SK-N-SH (cell line): ENCODE measurements around the gene DYRK1A. TPM values are rescaled to one million over a fixed set of nuclear protein-coding genes. Genes with fewer than 3 reads are reported as not detected.

ENCODE experiments used
- CTCF ChIA-PET: fragments of 300-600, 350-600 bp; formaldehyde crosslinking; extraction: SDS; loops from one replicate; lab custom pipeline; 2021; lab: Yijun Ruan, JAX
- POLR2A ChIA-PET: fragments of 350-600 bp; sonication (Branson Sonifier 250); formaldehyde crosslinking; extraction: SDS; loops from one replicate; lab custom pipeline; 2020; ENCODE audit warnings: antibody characterized with exemption, inconsistent platforms; lab: Yijun Ruan, JAX
- DNase-seq: peaks from one replicate; pipeline ENCODE4 v3.0.0; 2012
- H2AFZ ChIP-seq: fragments of 200-600 bp; sonication (generic); 2 replicates; pipeline ENCODE4 v1.8.1; 2016; ENCODE audit warnings: antibody characterized with exemption, mild to moderate bottlenecking, low read depth
- H3F3A ChIP-seq: fragments of 200-600 bp; sonication (generic); replicated peaks from 2 replicates; pipeline ENCODE3; 2016; ENCODE audit warnings: antibody characterized with exemption, mild to moderate bottlenecking; ENCODE audit not compliant: insufficient read depth
- H3K27ac ChIP-seq, 2 experiments: fragments of 200-500 bp in 1 of 2; fragments of 200-600 bp in 1 of 2; sonication (Bioruptor generic) in 1 of 2; sonication (generic), shearing (Covaris generic) in 1 of 2; 2 replicates each; pipeline versions ENCODE4 v1.5.1 to v1.6.1; 2014 to 2016; ENCODE audit warnings: low read depth in 2 of 2, inconsistent platforms in 1 of 2, low read length in 1 of 2, mild to moderate bottlenecking in 1 of 2, mixed read lengths in 1 of 2
- H3K27me3 ChIP-seq: fragments of 200-600 bp; sonication (generic), shearing (Covaris generic); 2 replicates; pipeline ENCODE4 v1.6.1; 2016; ENCODE audit warnings: mixed run types; ENCODE audit not compliant: insufficient read depth
- H3K36me3 ChIP-seq, 2 experiments: fragments of 200-500 bp in 1 of 2; fragments of 200-600 bp in 1 of 2; sonication (Bioruptor generic) in 1 of 2; sonication (generic) in 1 of 2; replicated peaks in 1 of 2; 2 replicates each; pipeline versions ENCODE3 to v1.5.1; 2014 to 2016; ENCODE audit warnings: low read length in 1 of 2, mild to moderate bottlenecking in 1 of 2; ENCODE audit not compliant: insufficient read depth in 2 of 2, control insufficient read depth in 1 of 2
- H3K4me1 ChIP-seq, 2 experiments: fragments of 200-500 bp in 1 of 2; fragments of 200-600 bp in 1 of 2; sonication (Bioruptor generic) in 1 of 2; sonication (generic), shearing (Covaris generic) in 1 of 2; 2 replicates each; pipeline versions ENCODE4 v1.5.1 to v1.6.1; 2014 to 2016; ENCODE audit warnings: low read depth in 1 of 2, low read length in 1 of 2, mixed run types in 1 of 2; ENCODE audit not compliant: insufficient read depth in 2 of 2, control insufficient read depth in 1 of 2
- H3K4me2 ChIP-seq: fragments of 200-600 bp; sonication (generic), shearing (Covaris generic); 2 replicates; pipeline ENCODE4 v1.6.1; 2017; ENCODE audit warnings: mixed run types
- H3K4me3 ChIP-seq, 2 experiments: fragments of 200-500 bp in 1 of 2; fragments of 200-600 bp in 1 of 2; sonication (Bioruptor generic) in 1 of 2; sonication (generic), shearing (Covaris generic) in 1 of 2; 2 replicates each; pipeline versions ENCODE4 v1.5.1 to v1.8.1; 2014 to 2016; ENCODE audit warnings: low read depth in 2 of 2, inconsistent platforms in 1 of 2, low read length in 1 of 2, mild to moderate bottlenecking in 1 of 2, mixed read lengths in 1 of 2, moderate library complexity in 1 of 2
- H3K79me2 ChIP-seq: fragments of 200-600 bp; sonication (generic); 2 replicates; pipeline ENCODE4 v1.8.1; 2017; ENCODE audit warnings: mild to moderate bottlenecking; ENCODE audit not compliant: insufficient read depth
- H3K9ac ChIP-seq: fragments of 200-600 bp; sonication (generic); 2 replicates; pipeline ENCODE4 v1.6.1; 2017; ENCODE audit warnings: mixed run types
- H3K9me2 ChIP-seq: fragments of 200-600 bp; sonication (generic); 2 replicates; pipeline ENCODE4 v1.6.1; 2017; ENCODE audit warnings: mixed run types
- H3K9me3 ChIP-seq: fragments of 200-600 bp; sonication (generic); 2 replicates; pipeline ENCODE4 v1.6.1; 2017; ENCODE audit warnings: mixed run types, mild to moderate bottlenecking, moderate library complexity
- H4K20me1 ChIP-seq: fragments of 200-600 bp; sonication (generic); 2 replicates; pipeline ENCODE4 v1.6.1; 2017; ENCODE audit warnings: mild to moderate bottlenecking, mixed run types; ENCODE audit not compliant: insufficient read depth
- CHD2 ChIP-seq: fragments of 150-350 bp; IDR thresholded peaks from 2 replicates; pipeline ENCODE4 v1.6.1; 2018; ENCODE audit warnings: low read length; ENCODE audit not compliant: partially characterized antibody
- ELF1 ChIP-seq: IDR thresholded peaks from 2 replicates; pipeline ENCODE4 v1.4.0; 2012
- EP300 ChIP-seq, 2 experiments: IDR thresholded peaks; 2 replicates each; pipeline versions ENCODE4 v1.4.0 to v1.6.1; 2012; ENCODE audit warnings: borderline replicate concordance in 1 of 2, low read depth in 1 of 2, low read length in 1 of 2
- FOSL2 ChIP-seq: IDR thresholded peaks from 2 replicates; pipeline ENCODE4 v1.4.0; 2012; ENCODE audit warnings: low read depth, mild to moderate bottlenecking, moderate library complexity, borderline replicate concordance
- FOXJ3 ChIP-seq: sonication (generic); formaldehyde crosslinking; IDR thresholded peaks from 2 replicates; pipeline ENCODE4 v1.5.1; 2020; ENCODE audit warnings: mild to moderate bottlenecking, missing genetic modification reagents
- GABPA ChIP-seq: IDR thresholded peaks from 2 replicates; pipeline ENCODE4 v1.4.0; 2012; ENCODE audit warnings: low read depth, mild to moderate bottlenecking
- JUND ChIP-seq: IDR thresholded peaks from 2 replicates; pipeline ENCODE4 v1.4.0; 2012
- MEF2A ChIP-seq: IDR thresholded peaks from 2 replicates; pipeline ENCODE4 v1.4.0; 2012; ENCODE audit warnings: low read depth, borderline replicate concordance
- MXI1 ChIP-seq: IDR thresholded peaks from 2 replicates; pipeline ENCODE4 v1.6.1; 2012; ENCODE audit warnings: mild to moderate bottlenecking, low read depth, low read length, improper control_type of control experiment
- NRF1 ChIP-seq: IDR thresholded peaks from 2 replicates; pipeline ENCODE4 v1.6.1; 2012; ENCODE audit warnings: low read depth, mild to moderate bottlenecking, low read length
- POLR2AphosphoS5 ChIP-seq: IDR thresholded peaks from 2 replicates; pipeline ENCODE4 v1.6.1; 2012; ENCODE audit warnings: low read depth, low read length
- RAD21 ChIP-seq: IDR thresholded peaks from 2 replicates; pipeline ENCODE4 v1.6.1; 2012; ENCODE audit warnings: mild to moderate bottlenecking, low read length
- RCOR1 ChIP-seq: fragments of 150-350 bp; IDR thresholded peaks from 2 replicates; pipeline ENCODE4 v1.6.1; 2017; ENCODE audit warnings: antibody characterized with exemption, low read length
- RFX5 ChIP-seq: IDR thresholded peaks from 2 replicates; pipeline ENCODE4 v1.6.1; 2012; ENCODE audit warnings: mild to moderate bottlenecking, improper control_type of control experiment, low read length
- RXRA ChIP-seq: IDR thresholded peaks from 2 replicates; pipeline ENCODE4 v1.4.0; 2012; ENCODE audit warnings: low read depth, mild to moderate bottlenecking, borderline replicate concordance
- SIN3A ChIP-seq: IDR thresholded peaks from 2 replicates; pipeline ENCODE4 v1.6.1; 2012; ENCODE audit warnings: low read depth, mild to moderate bottlenecking, low read length, moderate library complexity, borderline replicate concordance
- SMC3 ChIP-seq: IDR thresholded peaks from 2 replicates; pipeline ENCODE4 v1.6.1; 2012; ENCODE audit warnings: low read depth, low read length, improper control_type of control experiment
- TCF12 ChIP-seq: IDR thresholded peaks from 2 replicates; pipeline ENCODE4 v1.4.0; 2012
- WGBS: methylation state at CpG from one replicate; pipeline ENCODE4 v1.1.6; 2017; ENCODE audit warnings: low lambda C conversion rate; 5-methylcytosine and 5-hydroxymethylcytosine counted together
- polyA plus RNA-seq, 3 experiments: library from polyadenylated mRNA; depleted of rRNA; stranded (reverse); fragments of >200 nt; gene quantifications; 2 replicates each; pipeline ENCODE4 v1.2.3, GENCODE V29; 2012
- TF ChIP-seq, protein P1 (sequence below): IDR thresholded peaks from 2 replicates; pipeline ENCODE4 v1.4.0; 2012; ENCODE audit warnings: low read depth, borderline replicate concordance
- TF ChIP-seq, protein P2 (sequence below): IDR thresholded peaks from 2 replicates; pipeline ENCODE4 v1.4.0; 2012; ENCODE audit warnings: low read depth
- TF ChIP-seq, protein P3 (sequence below): fragments of 150-350 bp; IDR thresholded peaks from 2 replicates; pipeline ENCODE4 v1.6.1; 2017; ENCODE audit warnings: antibody characterized with exemption, low read length, low read depth, borderline replicate concordance
- TF ChIP-seq, protein P4 (sequence below): IDR thresholded peaks from 2 replicates; pipeline ENCODE4 v1.6.1; 2012; ENCODE audit warnings: mild to moderate bottlenecking, low read depth, low read length, moderate library complexity
- TF ChIP-seq, protein P5 (sequence below): IDR thresholded peaks from 2 replicates; pipeline ENCODE4 v1.4.0; 2012; ENCODE audit warnings: low read depth, borderline replicate concordance

Gene DYRK1A
- polyA plus RNA-seq, 1 of the 3 experiments (the other 2 are of a cell fraction), result 19.3 TPM

DNA sequence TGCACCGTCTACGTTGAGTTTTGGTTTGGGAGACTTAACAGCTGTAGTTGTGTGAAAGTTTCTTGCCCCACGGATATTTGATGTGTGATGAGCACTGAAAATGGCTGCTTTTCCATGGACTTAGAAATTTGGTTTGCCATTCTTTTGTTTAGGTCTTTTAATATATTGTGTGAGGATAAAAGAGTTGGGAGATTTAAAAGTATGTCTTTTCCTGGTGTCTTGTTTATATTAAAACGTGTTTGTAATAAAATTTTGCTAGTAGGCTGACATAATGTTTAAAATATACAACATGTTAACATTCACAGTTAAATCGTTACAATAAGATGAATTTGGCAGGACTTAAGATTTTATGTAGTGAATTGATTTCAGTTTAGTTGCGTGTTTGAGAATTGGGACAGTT is 106.9 kb downstream of the DYRK1A start:
- peaks cover 90% of the 10 kb centered on the region for H4K20me1 ChIP-seq
- CTCF ChIA-PET, result interaction anchor here (3.7 kb wide), 1 partner anchor 10 kb away, joined by 26 read pairs; no protein-coding TSS in a partner anchor
- DNase-seq, result no peak
- no peak overlapping the region for H3K9ac ChIP-seq
- no peaks in the 10 kb centered on the region for H3K9me3 ChIP-seq
- no peaks in the 10 kb centered on the region for H3K27me3 ChIP-seq
- no peak overlapping the region for H3K27ac ChIP-seq
- TF ChIP-seq ELF1 (no peak), NRF1 (no peak), GABPA (no peak), MXI1 (no peak), FOSL2 (no peak), CHD2 (no peak), FOXJ3 (no peak), RXRA (no peak), TCF12 (no peak), JUND (no peak), RAD21 (no peak), MEF2A (no peak)
- TF ChIP-seq, protein P1, sequence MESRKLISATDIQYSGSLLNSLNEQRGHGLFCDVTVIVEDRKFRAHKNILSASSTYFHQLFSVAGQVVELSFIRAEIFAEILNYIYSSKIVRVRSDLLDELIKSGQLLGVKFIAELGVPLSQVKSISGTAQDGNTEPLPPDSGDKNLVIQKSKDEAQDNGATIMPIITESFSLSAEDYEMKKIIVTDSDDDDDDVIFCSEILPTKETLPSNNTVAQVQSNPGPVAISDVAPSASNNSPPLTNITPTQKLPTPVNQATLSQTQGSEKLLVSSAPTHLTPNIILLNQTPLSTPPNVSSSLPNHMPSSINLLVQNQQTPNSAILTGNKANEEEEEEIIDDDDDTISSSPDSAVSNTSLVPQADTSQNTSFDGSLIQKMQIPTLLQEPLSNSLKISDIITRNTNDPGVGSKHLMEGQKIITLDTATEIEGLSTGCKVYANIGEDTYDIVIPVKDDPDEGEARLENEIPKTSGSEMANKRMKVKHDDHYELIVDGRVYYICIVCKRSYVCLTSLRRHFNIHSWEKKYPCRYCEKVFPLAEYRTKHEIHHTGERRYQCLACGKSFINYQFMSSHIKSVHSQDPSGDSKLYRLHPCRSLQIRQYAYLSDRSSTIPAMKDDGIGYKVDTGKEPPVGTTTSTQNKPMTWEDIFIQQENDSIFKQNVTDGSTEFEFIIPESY, result no peak
- TF ChIP-seq, protein P2, sequence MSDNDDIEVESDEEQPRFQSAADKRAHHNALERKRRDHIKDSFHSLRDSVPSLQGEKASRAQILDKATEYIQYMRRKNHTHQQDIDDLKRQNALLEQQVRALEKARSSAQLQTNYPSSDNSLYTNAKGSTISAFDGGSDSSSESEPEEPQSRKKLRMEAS, result no peak
- peaks cover 0 to 12% of the 10 kb centered on the region in 2 experiments; a peak in 2 of 4 replicates for H3K4me1 ChIP-seq
- peaks cover 18 to 40% of the 10 kb centered on the region in 2 experiments for H3K36me3 ChIP-seq
- WGBS, result 96% methylated on average over 6 of the region's 6 CpGs
- POLR2A ChIA-PET, result no interaction called here
- H2AFZ ChIP-seq, result no peak overlapping the region
- no peak overlapping the region for H3K4me2 ChIP-seq
- peaks cover 14% of the 10 kb centered on the region for H3F3A ChIP-seq
- H3K9me2 ChIP-seq, result no peaks in the 10 kb centered on the region
- H3K79me2 ChIP-seq, result peaks cover 97% of the 10 kb centered on the region
- no peak overlapping the region for H3K4me3 ChIP-seq

DNA sequence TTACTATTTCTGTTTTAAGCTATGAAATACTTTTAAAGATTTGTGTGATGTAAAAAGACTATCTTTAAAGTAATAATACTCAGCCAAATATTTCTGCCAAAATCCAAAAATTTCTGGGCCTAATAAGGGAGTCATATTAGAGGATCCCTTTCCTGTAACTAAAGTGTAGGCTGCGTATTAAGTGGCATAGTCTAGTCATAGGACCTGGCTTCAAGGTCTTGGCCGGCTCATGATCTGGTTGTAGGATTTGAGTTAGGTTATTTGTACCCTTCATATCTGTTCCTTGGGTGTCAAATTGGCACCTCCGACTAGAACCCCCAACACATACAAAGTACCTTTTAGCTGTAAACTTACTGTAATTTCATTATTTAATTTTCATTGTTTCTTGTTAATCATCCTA is 107.8 kb downstream of the DYRK1A start:
- Histone ChIP-seq H3K79me2 (peaks cover 97% of the 10 kb centered on the region), H3K4me3 (no peak overlapping the region), H3K4me1 (peaks cover 0 to 17% of the 10 kb centered on the region in 2 experiments; a peak in 2 of 4 replicates), H3K4me2 (no peak overlapping the region), H3K9me2 (no peaks in the 10 kb centered on the region), H3K27me3 (no peaks in the 10 kb centered on the region), H4K20me1 (peaks cover 81% of the 10 kb centered on the region), H3K9me3 (no peaks in the 10 kb centered on the region), H3F3A (peaks cover 14% of the 10 kb centered on the region), H3K9ac (no peak overlapping the region), H3K36me3 (peaks cover 18 to 34% of the 10 kb centered on the region in 2 experiments), H2AFZ (no peak overlapping the region), H3K27ac (no peak overlapping the region)
- TF ChIP-seq, protein P2, result no peak
- TF ChIP-seq POLR2AphosphoS5, result no peak
- TF ChIP-seq, protein P3, sequence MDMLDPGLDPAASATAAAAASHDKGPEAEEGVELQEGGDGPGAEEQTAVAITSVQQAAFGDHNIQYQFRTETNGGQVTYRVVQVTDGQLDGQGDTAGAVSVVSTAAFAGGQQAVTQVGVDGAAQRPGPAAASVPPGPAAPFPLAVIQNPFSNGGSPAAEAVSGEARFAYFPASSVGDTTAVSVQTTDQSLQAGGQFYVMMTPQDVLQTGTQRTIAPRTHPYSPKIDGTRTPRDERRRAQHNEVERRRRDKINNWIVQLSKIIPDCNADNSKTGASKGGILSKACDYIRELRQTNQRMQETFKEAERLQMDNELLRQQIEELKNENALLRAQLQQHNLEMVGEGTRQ, result no peak
- TF ChIP-seq, protein P4, sequence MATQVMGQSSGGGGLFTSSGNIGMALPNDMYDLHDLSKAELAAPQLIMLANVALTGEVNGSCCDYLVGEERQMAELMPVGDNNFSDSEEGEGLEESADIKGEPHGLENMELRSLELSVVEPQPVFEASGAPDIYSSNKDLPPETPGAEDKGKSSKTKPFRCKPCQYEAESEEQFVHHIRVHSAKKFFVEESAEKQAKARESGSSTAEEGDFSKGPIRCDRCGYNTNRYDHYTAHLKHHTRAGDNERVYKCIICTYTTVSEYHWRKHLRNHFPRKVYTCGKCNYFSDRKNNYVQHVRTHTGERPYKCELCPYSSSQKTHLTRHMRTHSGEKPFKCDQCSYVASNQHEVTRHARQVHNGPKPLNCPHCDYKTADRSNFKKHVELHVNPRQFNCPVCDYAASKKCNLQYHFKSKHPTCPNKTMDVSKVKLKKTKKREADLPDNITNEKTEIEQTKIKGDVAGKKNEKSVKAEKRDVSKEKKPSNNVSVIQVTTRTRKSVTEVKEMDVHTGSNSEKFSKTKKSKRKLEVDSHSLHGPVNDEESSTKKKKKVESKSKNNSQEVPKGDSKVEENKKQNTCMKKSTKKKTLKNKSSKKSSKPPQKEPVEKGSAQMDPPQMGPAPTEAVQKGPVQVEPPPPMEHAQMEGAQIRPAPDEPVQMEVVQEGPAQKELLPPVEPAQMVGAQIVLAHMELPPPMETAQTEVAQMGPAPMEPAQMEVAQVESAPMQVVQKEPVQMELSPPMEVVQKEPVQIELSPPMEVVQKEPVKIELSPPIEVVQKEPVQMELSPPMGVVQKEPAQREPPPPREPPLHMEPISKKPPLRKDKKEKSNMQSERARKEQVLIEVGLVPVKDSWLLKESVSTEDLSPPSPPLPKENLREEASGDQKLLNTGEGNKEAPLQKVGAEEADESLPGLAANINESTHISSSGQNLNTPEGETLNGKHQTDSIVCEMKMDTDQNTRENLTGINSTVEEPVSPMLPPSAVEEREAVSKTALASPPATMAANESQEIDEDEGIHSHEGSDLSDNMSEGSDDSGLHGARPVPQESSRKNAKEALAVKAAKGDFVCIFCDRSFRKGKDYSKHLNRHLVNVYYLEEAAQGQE, result no peak
- TF ChIP-seq SMC3, result no peak
- no peak for TF ChIP-seq CHD2
- TF ChIP-seq, protein P5, sequence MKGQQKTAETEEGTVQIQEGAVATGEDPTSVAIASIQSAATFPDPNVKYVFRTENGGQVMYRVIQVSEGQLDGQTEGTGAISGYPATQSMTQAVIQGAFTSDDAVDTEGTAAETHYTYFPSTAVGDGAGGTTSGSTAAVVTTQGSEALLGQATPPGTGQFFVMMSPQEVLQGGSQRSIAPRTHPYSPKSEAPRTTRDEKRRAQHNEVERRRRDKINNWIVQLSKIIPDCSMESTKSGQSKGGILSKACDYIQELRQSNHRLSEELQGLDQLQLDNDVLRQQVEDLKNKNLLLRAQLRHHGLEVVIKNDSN, result no peak
- TF ChIP-seq EP300 (IDR thresholded peaks at IDR 0.05; ENCODE audit: borderline replicate concordance in 1 of 2, low read depth in 1 of 2, low read length in 1 of 2), result no peak
- TF ChIP-seq SIN3A, result no peak
- TF ChIP-seq JUND, result no peak
- TF ChIP-seq RFX5, result no peak
- TF ChIP-seq RCOR1, result no peak
- ChIA-PET POLR2A (no interaction called here), CTCF (interaction anchor here (0.9 to 3.7 kb wide), 4 partner anchors 11 to 202 kb away, joined by 3 to 26 read pairs (median 3); no protein-coding TSS in a partner anchor)
- WGBS, result 98% methylated on average over 3 of the region's 3 CpGs
- no peak for DNase-seq
